AG09319 (cell line): Measurements from ENCODE around the gene CORO6.

Experiments
- DNase-seq: peaks from one replicate; pipeline ENCODE4 v3.0.0-alpha.2; 2010; ENCODE audit warnings: low read depth; ENCODE audit errors: extremely low read depth
- CTCF ChIP-seq: IDR thresholded peaks from 2 replicates; pipeline ENCODE4 v1.5.1; 2011; ENCODE audit warnings: low read depth, mild to moderate bottlenecking, inconsistent platforms, low read length, moderate library complexity

Gene CORO6

DNA sequence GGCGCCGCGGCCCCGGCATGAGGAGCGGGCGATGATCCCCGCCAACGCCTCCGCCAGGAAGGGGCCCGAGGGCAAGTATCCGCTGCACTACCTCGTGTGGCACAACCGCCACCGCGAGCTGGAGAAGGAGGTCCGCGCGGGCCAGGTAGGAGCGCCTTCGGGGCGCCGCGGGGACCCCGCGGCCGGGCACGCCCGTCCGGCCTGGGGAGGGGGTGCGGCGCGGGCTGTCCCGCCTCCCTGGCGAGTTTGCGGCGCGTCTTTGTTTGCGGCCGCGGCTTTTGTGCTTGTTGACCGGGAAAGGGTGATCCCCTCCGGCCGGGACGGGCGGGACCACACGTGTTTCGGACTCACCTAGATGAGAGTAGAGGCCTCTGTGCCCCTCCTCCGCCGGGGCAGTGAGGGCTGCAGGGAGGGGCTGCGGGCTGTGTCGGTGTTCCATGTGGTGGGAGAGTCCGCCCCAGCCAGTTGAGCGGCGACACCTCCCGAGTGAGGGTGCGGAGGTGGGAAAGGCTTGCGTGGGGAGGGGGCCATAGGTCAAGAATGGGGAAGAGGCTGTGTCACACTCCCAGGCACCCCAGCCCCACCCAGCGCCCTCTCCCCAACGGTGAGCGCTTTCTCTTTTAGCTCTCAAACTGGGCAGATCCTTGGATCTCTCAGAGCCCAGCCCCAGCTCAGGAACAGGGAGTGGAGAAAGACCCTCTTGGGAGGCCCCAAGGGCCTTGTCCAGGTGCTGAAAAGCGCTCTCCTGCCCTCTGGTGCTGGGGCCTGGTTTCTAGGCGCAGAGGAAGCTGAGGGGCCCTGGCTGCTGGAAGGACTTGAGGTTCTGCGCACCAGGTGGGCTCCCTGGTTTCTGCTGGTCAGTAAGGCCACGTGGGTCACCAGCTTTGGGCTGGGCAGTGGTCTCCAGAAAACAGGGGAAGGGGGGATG, 28.9 kb downstream of the CORO6 start:
- DNase-seq = no peak
- TF ChIP-seq CTCF = peak; percentile 9; the same call in 1 of the 2 replicates

GRCh38 chr17:29592850-29593551, 29.7 kb downstream of the CORO6 start, which contains the start of gene ANKRD13B:
TSS of gene ANKRD13B (plus strand) at chr17:29593132. CDS start at chr17:29593622, 490 bp downstream.
- DNase-seq = no peak
- no peak for TF ChIP-seq CTCF

DNA sequence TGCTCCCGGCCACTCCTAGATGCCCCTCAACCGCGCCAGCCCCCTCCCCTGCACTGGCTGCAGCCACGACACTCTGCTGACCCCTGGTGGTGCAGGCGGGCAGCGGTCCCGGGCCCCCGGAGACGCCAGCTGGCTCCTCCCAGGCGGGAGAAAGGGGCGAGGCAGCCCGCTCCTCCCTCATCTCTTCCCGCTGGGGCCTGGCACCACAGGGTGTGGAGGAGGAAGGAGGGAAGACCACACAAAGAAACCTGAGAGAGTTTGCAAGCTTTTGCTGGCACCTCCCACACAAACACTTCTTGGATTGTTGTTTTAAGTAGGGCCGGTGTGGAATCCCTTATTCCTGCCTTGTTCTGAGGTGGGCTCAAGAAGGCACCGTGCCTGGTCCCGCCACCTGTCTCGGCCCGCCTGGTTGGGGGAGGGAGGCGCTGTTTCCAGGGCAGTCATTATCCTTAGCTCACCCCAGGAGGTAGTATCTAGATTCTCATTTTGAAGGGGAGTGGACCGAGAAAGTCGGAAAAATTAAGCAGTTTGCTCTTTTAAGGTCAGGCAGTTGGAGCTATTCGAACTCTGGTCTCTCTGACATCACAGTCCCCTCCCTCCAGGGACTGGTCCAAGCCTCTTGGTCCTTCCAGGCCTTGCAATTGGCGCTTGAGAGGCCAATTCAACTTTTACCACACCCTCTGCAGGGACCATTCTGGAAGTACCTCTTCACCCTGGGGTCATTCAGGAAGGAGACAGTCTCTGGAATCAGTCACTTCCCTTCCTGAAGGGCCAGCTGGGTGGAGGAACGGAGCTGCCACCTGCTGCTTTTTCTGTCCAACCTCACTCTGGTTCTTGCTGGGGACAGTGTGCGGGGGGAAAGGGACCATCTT, 30.7 kb downstream of the CORO6 start:
- no peak for DNase-seq
- peak; percentile 99 for TF ChIP-seq CTCF

- no peak for TF ChIP-seq CTCF
- DNase-seq = no peak
These were observed 31.5 kb downstream of the CORO6 start for GRCh38 chr17:29591146-29591736.

DNA sequence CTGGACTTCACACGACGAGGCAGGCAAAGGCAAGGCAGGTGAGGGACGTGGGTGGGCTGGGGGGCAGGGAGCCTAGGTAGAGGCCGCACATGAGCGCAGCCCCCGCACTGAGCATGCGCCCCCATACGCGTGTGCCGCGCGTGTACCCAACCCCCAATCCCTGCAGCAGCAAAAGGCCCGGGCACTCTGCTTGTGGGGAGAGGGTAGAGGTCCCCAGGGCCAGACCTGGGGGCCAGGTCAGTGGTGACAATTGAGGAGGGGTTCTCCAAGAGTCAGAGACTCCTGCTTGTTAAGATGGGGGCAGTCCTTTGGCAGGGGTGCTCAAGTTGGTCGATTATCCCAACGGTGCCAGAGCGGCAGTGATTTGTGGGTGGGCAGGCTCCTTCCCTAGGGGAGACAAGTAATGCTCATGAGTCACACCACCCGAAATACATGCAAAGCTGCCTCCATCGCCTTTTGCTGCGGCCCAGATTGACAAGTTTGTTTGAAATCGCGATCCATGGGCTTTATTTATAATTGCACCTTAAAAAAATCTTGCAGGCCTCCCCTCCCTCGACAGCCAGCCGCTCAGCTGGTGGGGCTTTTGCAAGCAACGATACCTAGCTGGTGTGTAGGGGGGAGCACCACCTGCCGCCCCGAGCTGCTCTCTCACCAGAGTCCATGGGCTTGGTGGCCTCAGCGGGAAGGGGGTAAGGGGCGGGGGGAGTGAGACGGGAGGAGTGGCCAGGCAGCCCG, 32.1 kb downstream of the CORO6 start:
- TF ChIP-seq CTCF = no peak
- no peak for DNase-seq
